Thoracic aorta (tissue), 2 donors: ENCODE data around the gene TMEM170A. TPM values are rescaled to one million over a fixed set of nuclear protein-coding genes. Genes with fewer than 3 reads are reported as not detected.

Experiments used
- ATAC-seq: fragments of 150-250 bp; one replicate; pipeline ENCODE4 v1.8.0; 2017; ENCODE audit warnings: low read depth; ENCODE audit not compliant: insufficient number of reproducible peaks, low FRiP score
- DNase-seq: peaks from one replicate; pipeline ENCODE4 v3.0.0-alpha.2; 2020; ENCODE audit warnings: low spot score
- H3K27ac ChIP-seq, 2 donors: fragments of 200-600 bp; sonication (generic); 1 replicate in 1 of 2; 2 replicates in 1 of 2; pipeline ENCODE4 v1.5.1; 2016; ENCODE audit warnings: mild to moderate bottlenecking in 2 of 2, moderate library complexity in 2 of 2
- H3K27me3 ChIP-seq: fragments of 200-600 bp; sonication (generic); replicated peaks from 2 replicates; pipeline ENCODE4 v1.6.0; 2016; ENCODE audit warnings: mild to moderate bottlenecking; ENCODE audit not compliant: insufficient read depth
- H3K36me3 ChIP-seq: fragments of 200-600 bp; sonication (generic); one replicate; pipeline ENCODE4 v1.5.1; 2016
- H3K4me1 ChIP-seq, 2 donors: fragments of 200-600 bp; sonication (generic); 1 replicate in 1 of 2; 2 replicates in 1 of 2; pipeline versions ENCODE4 v1.5.1 to v1.6.0; 2016; ENCODE audit warnings: low read depth in 2 of 2, mild to moderate bottlenecking in 1 of 2; ENCODE audit not compliant: control insufficient read depth in 1 of 2
- H3K4me3 ChIP-seq: fragments of 200-600 bp; sonication (generic); 2 replicates; pipeline ENCODE4 v1.5.1; 2016; ENCODE audit warnings: mild to moderate bottlenecking
- H3K9me3 ChIP-seq: fragments of 200-600 bp; sonication (generic); 2 replicates; pipeline ENCODE4 v1.5.1; 2016
- total RNA-seq, 2 donors: library from RNA; depleted of rRNA; stranded (reverse); fragments of >200 nt; gene quantifications; one replicate each; pipeline versions ENCODE4 v1.1.0 to v1.2.3, GENCODE V29; 2016
- TF ChIP-seq, protein P1 (sequence below): fragments of 200-600 bp; sonication (generic); IDR thresholded peaks from one replicate; pipeline ENCODE4 v1.5.1; 2019; ENCODE audit warnings: antibody characterized with exemption

Gene TMEM170A
- total RNA-seq, 2 donors from 2014 or later, result 11.6 to 29.6 TPM

DNA sequence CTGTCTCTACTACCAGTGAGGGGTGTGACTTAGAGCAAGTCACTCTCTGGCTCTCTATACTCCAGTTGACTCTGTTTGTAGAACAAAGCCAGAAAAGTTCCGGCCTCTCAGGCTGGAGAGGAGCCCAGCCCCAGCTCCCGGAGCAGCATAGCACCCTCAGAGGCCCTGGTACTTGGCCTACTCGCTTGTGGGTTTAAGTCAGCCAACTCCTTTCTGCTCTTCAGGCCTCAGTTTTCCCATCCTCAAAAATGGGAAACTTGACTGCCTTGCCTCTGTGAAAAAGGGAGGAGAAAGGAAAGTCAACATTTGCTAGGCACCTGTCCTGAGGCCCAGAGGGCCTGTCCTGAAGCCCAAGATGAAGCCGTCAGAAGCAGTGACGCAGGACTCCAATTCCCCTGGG lies 29.7 kb upstream of the TMEM170A start:
- peaks cover 9 to 33% of the 10 kb centered on the region in 2 donors for H3K4me1 ChIP-seq
- ATAC-seq, result no peak
- H3K4me3 ChIP-seq, result peak overlapping the region; percentile 65
- no peaks in the 10 kb centered on the region for H3K27me3 ChIP-seq
- TF ChIP-seq, protein P1, sequence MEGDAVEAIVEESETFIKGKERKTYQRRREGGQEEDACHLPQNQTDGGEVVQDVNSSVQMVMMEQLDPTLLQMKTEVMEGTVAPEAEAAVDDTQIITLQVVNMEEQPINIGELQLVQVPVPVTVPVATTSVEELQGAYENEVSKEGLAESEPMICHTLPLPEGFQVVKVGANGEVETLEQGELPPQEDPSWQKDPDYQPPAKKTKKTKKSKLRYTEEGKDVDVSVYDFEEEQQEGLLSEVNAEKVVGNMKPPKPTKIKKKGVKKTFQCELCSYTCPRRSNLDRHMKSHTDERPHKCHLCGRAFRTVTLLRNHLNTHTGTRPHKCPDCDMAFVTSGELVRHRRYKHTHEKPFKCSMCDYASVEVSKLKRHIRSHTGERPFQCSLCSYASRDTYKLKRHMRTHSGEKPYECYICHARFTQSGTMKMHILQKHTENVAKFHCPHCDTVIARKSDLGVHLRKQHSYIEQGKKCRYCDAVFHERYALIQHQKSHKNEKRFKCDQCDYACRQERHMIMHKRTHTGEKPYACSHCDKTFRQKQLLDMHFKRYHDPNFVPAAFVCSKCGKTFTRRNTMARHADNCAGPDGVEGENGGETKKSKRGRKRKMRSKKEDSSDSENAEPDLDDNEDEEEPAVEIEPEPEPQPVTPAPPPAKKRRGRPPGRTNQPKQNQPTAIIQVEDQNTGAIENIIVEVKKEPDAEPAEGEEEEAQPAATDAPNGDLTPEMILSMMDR, result no peak
- H3K27ac ChIP-seq, result no peak overlapping the region
- no peaks in the 10 kb centered on the region for H3K36me3 ChIP-seq
- DNase-seq, result no peak
- H3K9me3 ChIP-seq, result no peaks in the 10 kb centered on the region

DNA sequence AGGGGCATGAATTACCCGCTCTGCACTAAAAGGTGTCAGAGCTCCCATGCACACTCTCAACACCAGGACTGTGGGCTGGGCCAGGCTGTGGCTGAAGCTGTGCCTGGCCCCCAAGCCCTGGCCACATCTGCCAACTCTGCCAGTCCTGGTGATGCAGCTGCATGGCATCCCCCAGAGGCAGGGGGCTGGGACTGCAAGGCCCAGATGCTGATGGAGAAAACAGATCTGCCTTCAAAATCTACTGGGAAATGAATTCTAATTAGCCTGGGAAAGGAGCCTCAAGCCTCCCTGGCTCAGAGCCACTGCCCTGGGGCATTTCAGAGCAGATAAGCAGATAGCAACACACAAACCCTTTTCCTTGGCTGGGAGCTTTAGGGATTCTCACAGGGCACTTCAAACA lies 27.4 kb upstream of the TMEM170A start:
- Histone ChIP-seq H3K4me3 (no peak overlapping the region), H3K27ac (no peak overlapping the region), H3K27me3 (no peaks in the 10 kb centered on the region), H3K9me3 (no peaks in the 10 kb centered on the region), H3K4me1 (peaks cover 2 to 13% of the 10 kb centered on the region in 2 donors), H3K36me3 (no peaks in the 10 kb centered on the region)
- no peak for ATAC-seq
- TF ChIP-seq, protein P1, result no peak
- no peak for DNase-seq

DNA sequence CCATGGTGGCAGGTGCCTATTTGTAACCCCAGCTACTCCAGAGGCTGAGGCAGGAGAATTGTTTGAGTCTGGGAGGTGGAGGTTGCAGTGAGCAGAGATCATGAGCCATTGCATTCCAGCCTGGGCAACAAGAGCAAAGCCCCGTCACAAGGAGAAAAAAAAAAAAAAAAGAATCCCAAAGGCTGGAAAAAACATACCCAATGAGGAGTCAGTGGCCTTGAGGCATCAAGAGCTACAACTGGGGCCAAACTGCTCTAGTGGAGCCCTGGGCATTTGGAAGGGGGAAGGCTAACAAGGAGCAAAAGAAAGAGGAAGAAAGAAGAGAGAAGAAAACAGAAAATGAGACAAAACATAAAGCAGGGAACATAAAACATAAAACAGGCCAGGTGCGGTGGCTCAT lies 23.8 kb upstream of the TMEM170A start:
- no peaks in the 10 kb centered on the region for H3K9me3 ChIP-seq

GRCh38 chr16:75486676-75487313 lies 22.3 kb upstream of the TMEM170A start:
- Histone ChIP-seq H3K4me1 (no peaks in the 10 kb centered on the region), H3K27me3 (no peaks in the 10 kb centered on the region), H3K27ac (no peak overlapping the region), H3K9me3 (no peaks in the 10 kb centered on the region), H3K4me3 (no peak overlapping the region), H3K36me3 (no peaks in the 10 kb centered on the region)
- DNase-seq (no peak), ATAC-seq (no peak)
- TF ChIP-seq, protein P1, result no peak

More for the DNA sequence above, 23.8 kb upstream of the TMEM170A start:
- no peaks in the 10 kb centered on the region for H3K36me3 ChIP-seq
- DNase-seq (no peak), ATAC-seq (no peak)
- H3K4me1 ChIP-seq, result no peaks in the 10 kb centered on the region
- TF ChIP-seq, protein P1, result no peak
- no peaks in the 10 kb centered on the region for H3K27me3 ChIP-seq
- H3K27ac ChIP-seq, result no peak overlapping the region
- H3K4me3 ChIP-seq, result no peak overlapping the region

- Histone ChIP-seq H3K4me3 (no peak overlapping the region), H3K9me3 (no peaks in the 10 kb centered on the region), H3K27ac (no peak overlapping the region), H3K4me1 (no peaks in the 10 kb centered on the region), H3K27me3 (no peaks in the 10 kb centered on the region), H3K36me3 (no peaks in the 10 kb centered on the region)
- no peak for ATAC-seq
- TF ChIP-seq, protein P1, result no peak
- no peak for DNase-seq
Observed at GRCh38 chr16:75486014-75486675, 21.7 kb upstream of the TMEM170A start.
